OCI-LY3 (cell line): ENCODE results near the gene STRA6.

ENCODE experiments used
- EZH2phosphoT487 ChIP-seq: fragments of 200-600 bp; shearing (Covaris generic); IDR thresholded peaks from 2 replicates; pipeline ENCODE4 v1.6.1; 2018; ENCODE audit warnings: antibody characterized with exemption, mixed run types, low read depth
- TF ChIP-seq, protein P1 (sequence below): fragments of 200-600, 300-600 bp; sonication (generic); IDR thresholded peaks from 2 replicates; pipeline ENCODE4 v1.5.1; 2014; ENCODE audit warnings: antibody characterized with exemption, low read length, low read depth

DNA sequence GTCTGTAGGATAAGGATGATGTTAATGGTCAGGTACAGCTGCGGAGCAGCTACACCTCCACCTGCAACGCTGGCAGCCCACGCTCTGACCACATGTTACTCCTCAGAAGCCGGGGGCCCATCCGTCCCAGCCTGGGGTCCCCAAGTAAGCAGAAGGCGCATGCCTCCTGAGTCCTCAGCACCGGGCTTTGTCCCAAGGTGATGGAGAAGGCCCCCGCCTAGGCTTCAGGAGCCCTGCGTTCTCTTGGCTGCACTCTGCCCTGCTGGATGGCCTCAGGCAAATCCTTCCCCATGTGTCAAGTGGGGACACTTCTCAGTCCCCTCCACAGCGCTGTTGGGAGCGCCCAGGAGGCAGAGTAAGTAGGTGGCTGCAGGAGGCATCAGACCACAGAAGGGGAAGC lies 14.4 kb downstream of the STRA6 start:
- TF ChIP-seq, protein P1, sequence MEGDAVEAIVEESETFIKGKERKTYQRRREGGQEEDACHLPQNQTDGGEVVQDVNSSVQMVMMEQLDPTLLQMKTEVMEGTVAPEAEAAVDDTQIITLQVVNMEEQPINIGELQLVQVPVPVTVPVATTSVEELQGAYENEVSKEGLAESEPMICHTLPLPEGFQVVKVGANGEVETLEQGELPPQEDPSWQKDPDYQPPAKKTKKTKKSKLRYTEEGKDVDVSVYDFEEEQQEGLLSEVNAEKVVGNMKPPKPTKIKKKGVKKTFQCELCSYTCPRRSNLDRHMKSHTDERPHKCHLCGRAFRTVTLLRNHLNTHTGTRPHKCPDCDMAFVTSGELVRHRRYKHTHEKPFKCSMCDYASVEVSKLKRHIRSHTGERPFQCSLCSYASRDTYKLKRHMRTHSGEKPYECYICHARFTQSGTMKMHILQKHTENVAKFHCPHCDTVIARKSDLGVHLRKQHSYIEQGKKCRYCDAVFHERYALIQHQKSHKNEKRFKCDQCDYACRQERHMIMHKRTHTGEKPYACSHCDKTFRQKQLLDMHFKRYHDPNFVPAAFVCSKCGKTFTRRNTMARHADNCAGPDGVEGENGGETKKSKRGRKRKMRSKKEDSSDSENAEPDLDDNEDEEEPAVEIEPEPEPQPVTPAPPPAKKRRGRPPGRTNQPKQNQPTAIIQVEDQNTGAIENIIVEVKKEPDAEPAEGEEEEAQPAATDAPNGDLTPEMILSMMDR = no peak
- no peak for TF ChIP-seq EZH2phosphoT487
